OCI-LY1 (cell line): ENCODE results near the gene CACNA1E.

Experiments used
- H2AFZ ChIP-seq: fragments of 200-600 bp; sonication (generic), shearing (Covaris generic); 2 replicates; pipeline ENCODE4 v1.6.0; 2014; ENCODE audit warnings: antibody characterized with exemption, mild to moderate bottlenecking, low read length
- H3F3A ChIP-seq: fragments of 200-600 bp; sonication (generic), shearing (Covaris generic); 2 replicates; pipeline ENCODE4 v1.6.0; 2014; ENCODE audit warnings: mild to moderate bottlenecking, antibody characterized with exemption, low read length, moderate library complexity; ENCODE audit not compliant: insufficient read depth
- H3K27ac ChIP-seq: fragments of 200-600 bp; sonication (generic); 2 replicates; pipeline ENCODE4 v1.5.1; 2014; ENCODE audit warnings: low read length, mixed run types, mild to moderate bottlenecking, low read depth; ENCODE audit not compliant: poor library complexity, severe bottlenecking
- H3K27me3 ChIP-seq: fragments of 200-600 bp; sonication (generic); 2 replicates; pipeline ENCODE4 v1.6.0; 2014; ENCODE audit warnings: antibody characterized with exemption, mild to moderate bottlenecking, low read length, moderate library complexity; ENCODE audit not compliant: insufficient read depth
- H3K36me3 ChIP-seq: fragments of 200-600 bp; sonication (generic); 2 replicates; pipeline ENCODE4 v1.6.1; 2014; ENCODE audit warnings: mild to moderate bottlenecking, antibody characterized with exemption, low read length, moderate library complexity, mixed read lengths; ENCODE audit not compliant: insufficient read depth
- H3K4me1 ChIP-seq: fragments of 200-600 bp; sonication (generic); 2 replicates; pipeline ENCODE4 v1.5.1; 2014; ENCODE audit warnings: mild to moderate bottlenecking, low read length, moderate library complexity; ENCODE audit not compliant: insufficient read depth, severe bottlenecking
- H3K4me2 ChIP-seq: fragments of 200-600 bp; sonication (generic), shearing (Covaris generic); 2 replicates; pipeline ENCODE4 v1.6.1; 2014; ENCODE audit warnings: low read length
- H3K4me3 ChIP-seq: fragments of 200-600 bp; sonication (generic); 2 replicates; pipeline ENCODE4 v1.5.1; 2014; ENCODE audit warnings: low read length, low read depth, mild to moderate bottlenecking, mixed read lengths; ENCODE audit not compliant: poor library complexity, severe bottlenecking
- H3K79me2 ChIP-seq: fragments of 200-600 bp; shearing (Covaris generic); 2 replicates; pipeline ENCODE4 v1.6.1; 2016; ENCODE audit warnings: mixed run types, low read length, mixed read lengths; ENCODE audit not compliant: insufficient read depth
- H3K9ac ChIP-seq: fragments of 200-600 bp; sonication (generic), shearing (Covaris generic); 2 replicates; pipeline ENCODE4 v1.6.1; 2014; ENCODE audit warnings: mild to moderate bottlenecking, low read length, mixed read lengths
- H3K9me2 ChIP-seq: fragments of 200-600 bp; sonication (generic), shearing (Covaris generic); 2 replicates; pipeline ENCODE4 v1.6.1; 2014; ENCODE audit warnings: low read depth, mild to moderate bottlenecking, low read length, mixed read lengths
- H3K9me3 ChIP-seq: fragments of 200-600 bp; shearing (Covaris generic); 2 replicates; pipeline ENCODE4 v1.6.1; 2014; ENCODE audit warnings: low read length, mixed read lengths
- H4K20me1 ChIP-seq: fragments of 200-600 bp; sonication (generic), shearing (Covaris generic); 2 replicates; pipeline ENCODE4 v1.6.0; 2016; ENCODE audit warnings: mild to moderate bottlenecking, low read length; ENCODE audit not compliant: insufficient read depth
- CTCF ChIP-seq: fragments of 200-600 bp; sonication (generic), shearing (Covaris generic); IDR thresholded peaks from 2 replicates; pipeline ENCODE4 v1.5.1; 2017; ENCODE audit warnings: mild to moderate bottlenecking, antibody characterized with exemption, low read length, moderate library complexity, mixed read lengths
- EZH2 ChIP-seq: fragments of 200-600 bp; sonication (generic), shearing (Covaris generic); IDR thresholded peaks from 2 replicates; pipeline ENCODE4 v1.8.0; 2017; ENCODE audit warnings: borderline replicate concordance, mixed run types, mild to moderate bottlenecking, antibody characterized with exemption, low read length, moderate library complexity, mixed read lengths

The CACNA1E gene

GRCh38 chr1:181452746-181453145 lies 30.6 kb upstream of the CACNA1E start:
- Histone ChIP-seq H3F3A (no peaks in the 10 kb centered on the region), H3K36me3 (no peaks in the 10 kb centered on the region), H3K27me3 (no peaks in the 10 kb centered on the region), H3K79me2 (no peaks in the 10 kb centered on the region), H3K4me2 (no peak overlapping the region), H3K4me1 (no peaks in the 10 kb centered on the region), H3K9ac (no peak overlapping the region), H3K9me2 (no peaks in the 10 kb centered on the region), H3K9me3 (no peaks in the 10 kb centered on the region), H3K4me3 (no peak overlapping the region), H2AFZ (no peak overlapping the region), H4K20me1 (no peaks in the 10 kb centered on the region), H3K27ac (no peak overlapping the region)
- TF ChIP-seq CTCF (no peak), EZH2 (no peak)

- no peaks in the 10 kb centered on the region for H4K20me1 ChIP-seq
- H3K9me3 ChIP-seq, result no peaks in the 10 kb centered on the region
- no peak overlapping the region for H3K27ac ChIP-seq
These were observed 29.6 kb upstream of the CACNA1E start for GRCh38 chr1:181453541-181454201.

GRCh38 chr1:181456551-181456950 lies 26.8 kb upstream of the CACNA1E start:
- no peaks in the 10 kb centered on the region for H3K36me3 ChIP-seq
- TF ChIP-seq CTCF, result no peak
- TF ChIP-seq EZH2, result no peak
- no peaks in the 10 kb centered on the region for H3K9me2 ChIP-seq
- H3F3A ChIP-seq, result no peaks in the 10 kb centered on the region
- no peaks in the 10 kb centered on the region for H3K79me2 ChIP-seq
- no peak overlapping the region for H3K4me2 ChIP-seq
- no peaks in the 10 kb centered on the region for H3K9me3 ChIP-seq
- H3K27me3 ChIP-seq, result no peaks in the 10 kb centered on the region
- H2AFZ ChIP-seq, result no peak overlapping the region
- H3K4me3 ChIP-seq, result no peak overlapping the region
- no peak overlapping the region for H3K27ac ChIP-seq
- H3K4me1 ChIP-seq, result no peaks in the 10 kb centered on the region
- no peak overlapping the region for H3K9ac ChIP-seq
- H4K20me1 ChIP-seq, result no peaks in the 10 kb centered on the region

More at GRCh38 chr1:181453541-181454201, 29.6 kb upstream of the CACNA1E start:
- TF ChIP-seq EZH2 (no peak), CTCF (no peak)
- Histone ChIP-seq H3K4me2 (no peak overlapping the region), H2AFZ (no peak overlapping the region), H3K9ac (no peak overlapping the region), H3K4me1 (no peaks in the 10 kb centered on the region), H3K36me3 (no peaks in the 10 kb centered on the region), H3K27me3 (no peaks in the 10 kb centered on the region), H3K9me2 (no peaks in the 10 kb centered on the region), H3K79me2 (no peaks in the 10 kb centered on the region), H3F3A (no peaks in the 10 kb centered on the region), H3K4me3 (no peak overlapping the region)
